ENCODE results near the gene MAFG.

MAFG gene

GRCh38 chr17:81927653-81928543, at the start of gene MAFG:
Gene MAFG (minus strand): TSS chr17:81927735. CDS start chr17:81923185, 4,550 bp downstream.
- DNase-seq: peak in 55 of 56 donors; percentile 45 to 94 (median 84)

GRCh38 chr17:81976332-81977210, 49.0 kb upstream of the MAFG start:
- peak in 2 of 56 donors; percentile 2 to 49 for DNase-seq

GRCh38 chr17:81973432-81973831, 45.9 kb upstream of the MAFG start:
- no peak for DNase-seq

GRCh38 chr17:81968850-81969812, 41.6 kb upstream of the MAFG start:
- DNase-seq: no peak

- no peak for DNase-seq
Measured at GRCh38 chr17:81968396-81968745, 40.8 kb upstream of the MAFG start.

GRCh38 chr17:81967533-81968395, 40.2 kb upstream of the MAFG start:
- DNase-seq: peak; percentile 51 to 94 (median 84)

- DNase-seq: no peak
Measured at GRCh38 chr17:81967244-81967532, 39.7 kb upstream of the MAFG start.

GRCh38 chr17:81966343-81967243, 39.1 kb upstream of the MAFG start:
- DNase-seq: peak in 25 of 56 donors; percentile 7 to 61 (median 18)

GRCh38 chr17:81964081-81964849, 36.7 kb upstream of the MAFG start:
- DNase-seq: no peak

- DNase-seq: no peak
Measured at GRCh38 chr17:81962499-81963441, 35.2 kb upstream of the MAFG start.

- DNase-seq: no peak
Measured at GRCh38 chr17:81961521-81962498, 34.3 kb upstream of the MAFG start.

GRCh38 chr17:81961087-81961511, 33.6 kb upstream of the MAFG start, which contains the start of gene NOTUM:
Gene NOTUM (minus strand): TSS chr17:81961187. CDS start chr17:81960909, 278 bp downstream.
- peak in 1 of 56 donors; percentile 11 for DNase-seq

GRCh38 chr17:81960130-81960958, 32.8 kb upstream of the MAFG start:
- DNase-seq: peak in 1 of 56 donors; percentile 60

- peak in 34 of 56 donors; percentile 3 to 84 (median 34) for DNase-seq
Measured at GRCh38 chr17:81959362-81960129, 32.0 kb upstream of the MAFG start.

Measured in nucleus accumbens (tissue), 56 donors.